ENCODE measurements around the gene TBC1D22B.
A peak's percentile ranks its signal among the peaks of the same experiment; 100 is the strongest.

The TBC1D22B gene

GRCh38 chr6:37239950-37240713 lies 17.4 kb upstream of the TBC1D22B start:
- DNase-seq = peak; percentile 55 to 61

GRCh38 chr6:37241131-37241530 lies 16.4 kb upstream of the TBC1D22B start:
- DNase-seq = no peak

- no peak for DNase-seq
These were observed 15.7 kb upstream of the TBC1D22B start for GRCh38 chr6:37241775-37242428.

- no peak for DNase-seq
These were observed 15.0 kb upstream of the TBC1D22B start for GRCh38 chr6:37242429-37243052.

- no peak for DNase-seq
These were observed 14.3 kb upstream of the TBC1D22B start for GRCh38 chr6:37243131-37243815.

- DNase-seq = no peak
These were observed 13.7 kb upstream of the TBC1D22B start for GRCh38 chr6:37243816-37244370.

- no peak for DNase-seq
These were observed 12.9 kb upstream of the TBC1D22B start for GRCh38 chr6:37244430-37245310.

GRCh38 chr6:37251211-37251780 lies 6.3 kb upstream of the TBC1D22B start:
- no peak for DNase-seq

GRCh38 chr6:37253486-37254007 lies 4.0 kb upstream of the TBC1D22B start:
- no peak for DNase-seq

GRCh38 chr6:37254881-37255280 lies 2.7 kb upstream of the TBC1D22B start:
- no peak for DNase-seq

- no peak for DNase-seq
These were observed 766 bp upstream of the TBC1D22B start for GRCh38 chr6:37256692-37257319.

GRCh38 chr6:37257320-37257633 lies 295 bp upstream of the TBC1D22B start:
- no peak for DNase-seq

GRCh38 chr6:37258405-37259105 lies 983 bp downstream of the TBC1D22B start:
- peak in 1 of 2 donors; percentile 12 for DNase-seq

- DNase-seq = peak in 1 of 2 donors; percentile 73
These were observed 1.6 kb downstream of the TBC1D22B start for GRCh38 chr6:37259191-37259590.

GRCh38 chr6:37260040-37260439 lies 2.5 kb downstream of the TBC1D22B start:
- peak in 1 of 2 donors; percentile 56 for DNase-seq

- DNase-seq = no peak
These were observed 2.9 kb downstream of the TBC1D22B start for GRCh38 chr6:37260444-37260843.

- no peak for DNase-seq
These were observed 3.6 kb downstream of the TBC1D22B start for GRCh38 chr6:37261198-37261597.

- no peak for DNase-seq
These were observed 5.0 kb downstream of the TBC1D22B start for GRCh38 chr6:37262446-37263026.

GRCh38 chr6:37265001-37265400 lies 7.4 kb downstream of the TBC1D22B start:
- no peak for DNase-seq

- no peak for DNase-seq
These were observed 8.3 kb downstream of the TBC1D22B start for GRCh38 chr6:37265860-37266259.

All from CD4-positive, alpha-beta T cell treated with Interferon alpha-2 for 1 hour (primary cell).